Peyer's patch (tissue), 4 donors: Measurements from ENCODE around the gene PTPRE.

Experiments
- CTCF ChIP-seq, 6 experiments: fragments of 450-650 bp in 4 of 6; fragments of 200-600 bp in 2 of 6; sonication (generic) in 1 of 6; IDR thresholded peaks; one replicate each; pipeline ENCODE4 v1.5.1; 2017 to 2019; ENCODE audit warnings: antibody characterized with exemption in 6 of 6, mild to moderate bottlenecking in 3 of 6, moderate library complexity in 1 of 6
- POLR2A ChIP-seq, 2 donors: fragments of 450-650 bp; IDR thresholded peaks; one replicate each; pipeline ENCODE4 v1.5.1; 2017; ENCODE audit warnings: antibody characterized with exemption in 2 of 2, mild to moderate bottlenecking in 2 of 2, moderate library complexity in 2 of 2

DNA sequence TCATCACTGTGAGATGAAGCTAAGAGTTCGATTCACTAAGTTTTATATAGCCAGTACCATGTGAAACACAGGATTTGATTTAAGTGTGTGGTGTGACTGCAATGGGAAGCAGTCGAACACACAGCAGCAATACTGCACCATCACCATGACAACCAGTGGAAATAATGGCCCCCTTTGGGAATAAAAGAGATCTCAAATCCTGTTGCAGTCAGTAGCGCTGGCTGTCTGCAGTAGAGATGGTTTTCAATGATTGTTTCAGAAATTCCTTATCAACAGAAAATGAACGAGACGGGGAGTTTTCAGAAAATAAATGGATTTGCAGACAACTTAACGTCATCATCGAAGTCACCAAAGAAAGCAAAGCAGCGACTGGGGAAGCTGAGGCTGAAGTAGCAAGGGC is 91.0 kb downstream of the PTPRE start:
- no peak for TF ChIP-seq CTCF (IDR thresholded peaks at IDR 0.05)
- TF ChIP-seq POLR2A (IDR thresholded peaks at IDR 0.05): no peak
